Stimulated activated CD4-positive, alpha-beta T cell treated with anti-CD3 and anti-CD28 coated beads, Interleukin-4, amount 100 ng/mL, for 4 hours (primary cell): Measurements from ENCODE around the gene DDAH1.

ENCODE experiments used
- DNase-seq, 2 experiments: peaks; one replicate each; pipeline ENCODE4 v3.0.0-alpha.2; 2020

Gene DDAH1

DNA sequence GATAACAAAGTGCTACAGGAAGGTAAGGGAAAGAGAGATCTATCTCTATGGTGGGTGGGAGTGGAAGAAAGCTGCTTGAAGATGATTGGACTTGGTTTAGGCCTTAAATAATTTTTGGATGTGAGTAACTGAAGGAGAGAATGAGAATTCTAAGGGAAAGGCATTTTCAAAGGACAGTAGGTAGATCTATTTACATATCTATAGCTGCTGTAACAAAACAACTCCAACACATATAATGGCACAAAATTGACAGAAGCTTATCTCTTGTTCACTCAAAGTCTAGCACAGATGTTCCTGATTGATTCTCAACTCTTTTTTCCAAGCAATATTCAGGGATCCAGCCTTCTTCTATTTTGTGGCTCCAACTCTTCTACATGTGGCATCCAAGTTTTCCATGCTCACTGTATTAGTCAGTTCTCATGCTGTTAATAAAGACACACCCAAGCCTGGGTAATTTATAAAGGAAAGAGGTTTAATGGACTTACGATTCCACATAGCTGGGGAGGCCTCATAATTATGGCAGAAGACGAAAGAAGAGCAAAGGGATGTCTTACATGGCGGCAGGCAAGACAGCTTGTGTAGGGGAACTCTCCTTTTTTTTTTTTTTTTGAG, 3.1 kb upstream of the DDAH1 start:
- no peak for DNase-seq

DNA sequence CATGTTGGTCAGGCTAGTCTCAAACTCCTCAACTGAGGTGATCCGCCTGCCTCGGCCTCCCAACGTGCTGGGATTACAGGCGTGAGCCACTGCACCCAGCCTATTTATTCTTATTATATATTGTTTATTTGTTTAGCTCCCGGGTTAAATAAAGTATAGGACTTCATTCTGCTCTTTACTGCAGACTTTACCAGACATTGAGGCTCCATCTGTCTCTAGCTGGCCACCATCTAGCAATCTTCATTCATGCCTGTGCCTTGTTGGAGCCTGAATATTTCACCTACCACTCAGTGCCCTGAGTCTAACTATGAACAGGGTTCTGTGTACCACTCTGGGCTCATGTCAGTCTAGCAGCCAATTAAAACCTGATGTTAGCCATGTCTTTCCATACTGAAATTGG, 2.1 kb upstream of the DDAH1 start:
- no peak for DNase-seq

DNA sequence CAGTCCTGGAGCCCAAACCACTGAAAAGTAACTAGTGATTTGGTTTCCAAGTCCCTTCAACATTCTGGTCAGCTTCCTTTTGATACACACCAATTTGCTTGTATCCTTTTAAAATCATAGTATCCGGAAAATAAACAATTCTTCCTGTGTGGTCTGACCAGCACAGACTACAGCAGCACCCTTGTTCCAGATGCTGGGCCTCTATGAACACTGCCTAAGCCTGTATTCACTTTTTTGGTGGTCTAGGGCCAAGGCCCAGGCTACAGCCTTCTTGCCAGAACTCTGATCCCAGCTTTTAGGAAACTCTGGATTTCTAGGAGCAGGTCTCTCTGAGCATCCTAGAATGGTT, 801 bp upstream of the DDAH1 start:
- no peak for DNase-seq

DNA sequence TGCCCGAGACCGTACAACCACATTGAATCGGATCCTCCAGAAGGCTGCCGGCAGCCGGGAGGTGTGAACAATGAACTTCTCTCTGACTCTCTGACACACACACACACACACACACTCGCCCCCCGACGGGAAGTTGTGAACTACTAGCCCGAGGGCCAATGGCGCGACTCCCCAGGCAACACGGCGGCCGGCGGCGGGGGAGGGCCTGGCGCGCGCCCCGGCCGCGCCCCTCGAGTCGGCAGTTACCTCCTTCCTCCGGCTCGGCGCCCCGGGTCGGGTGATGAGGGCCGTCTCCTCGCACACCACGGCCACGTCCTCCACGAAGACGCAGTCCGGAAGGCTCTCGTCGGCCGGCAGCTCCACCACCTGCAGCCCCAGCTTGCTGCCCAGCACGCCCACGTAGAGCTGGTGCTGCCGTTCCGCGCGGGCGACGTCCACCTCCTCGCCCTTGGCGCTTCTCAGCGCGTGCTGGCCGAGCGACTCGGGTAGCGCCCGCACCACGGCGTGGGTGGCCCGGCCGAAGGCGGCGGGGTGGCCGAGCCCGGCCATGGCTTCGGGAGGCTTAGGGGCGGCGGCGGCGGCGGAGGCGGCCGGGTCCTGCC, 361 bp downstream of the DDAH1 start:
- peak; percentile 4 to 15 for DNase-seq

DNA sequence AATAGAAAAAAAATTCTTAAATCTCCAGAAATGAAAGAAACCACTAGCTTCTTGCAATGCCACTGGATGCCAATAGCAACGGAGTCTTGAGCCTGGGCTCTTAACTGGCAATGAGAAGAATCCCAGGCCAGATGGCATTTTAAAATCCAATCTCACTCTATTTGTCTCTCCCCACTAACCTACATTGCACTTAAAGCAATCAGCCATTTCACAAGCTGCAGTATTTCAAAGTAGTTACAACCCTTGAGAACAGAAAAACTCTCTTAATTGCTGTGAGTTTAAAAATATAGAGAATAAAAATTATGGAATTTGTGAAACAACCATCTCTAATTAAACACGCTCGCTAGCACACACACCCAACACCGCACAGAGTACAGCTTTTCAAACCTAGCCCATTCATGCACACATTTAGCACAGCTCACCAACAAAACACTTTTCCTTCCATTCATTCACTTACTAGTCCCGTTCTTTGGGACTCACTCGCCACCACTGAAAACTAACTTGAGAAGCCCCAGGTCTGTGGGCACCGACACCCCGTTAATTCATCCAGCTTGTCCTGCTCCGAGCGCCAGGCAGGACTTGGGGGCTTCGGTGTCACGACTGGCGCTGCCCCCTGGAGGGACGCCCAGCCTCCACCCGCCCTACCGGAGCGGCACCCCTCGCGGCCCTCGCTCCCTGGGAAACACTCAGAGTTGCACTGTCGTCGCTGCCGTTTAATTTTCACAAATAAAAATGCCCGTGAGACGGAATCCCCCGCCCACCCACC, 1.0 kb downstream of the DDAH1 start:
- no peak for DNase-seq

DNA sequence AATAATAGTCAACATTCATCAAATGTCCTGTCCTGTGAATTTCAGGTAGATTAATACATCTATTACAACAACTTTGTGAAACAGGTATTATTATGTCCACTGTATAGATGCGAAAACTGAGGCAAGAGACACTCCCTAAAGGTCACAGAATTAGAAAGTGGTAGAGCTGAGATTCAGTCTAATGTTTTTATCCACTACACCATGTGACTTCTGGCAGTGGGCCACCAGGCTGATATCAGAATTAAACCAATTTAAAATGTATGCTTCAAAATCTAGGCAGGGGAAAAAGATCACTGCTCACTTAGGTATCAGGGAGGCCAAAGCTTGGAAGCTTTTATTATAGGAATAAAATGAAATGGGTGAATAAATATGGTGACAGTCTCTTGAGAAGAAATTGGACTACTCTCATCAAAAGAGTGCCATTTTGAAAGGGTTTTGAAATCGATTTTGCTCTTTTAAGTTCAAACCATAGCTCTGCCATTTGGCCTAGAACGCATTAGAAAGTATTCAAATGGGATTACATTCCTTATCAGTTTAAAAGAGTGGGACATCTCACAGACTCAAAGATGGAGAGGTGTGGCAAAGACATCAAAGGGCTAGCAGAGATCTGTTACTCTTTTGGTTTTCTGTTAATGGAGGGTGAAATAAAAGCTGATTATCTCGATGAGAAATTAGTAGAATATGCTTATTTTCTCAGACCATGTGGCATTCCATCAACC, 1.9 kb downstream of the DDAH1 start:
- no peak for DNase-seq

DNA sequence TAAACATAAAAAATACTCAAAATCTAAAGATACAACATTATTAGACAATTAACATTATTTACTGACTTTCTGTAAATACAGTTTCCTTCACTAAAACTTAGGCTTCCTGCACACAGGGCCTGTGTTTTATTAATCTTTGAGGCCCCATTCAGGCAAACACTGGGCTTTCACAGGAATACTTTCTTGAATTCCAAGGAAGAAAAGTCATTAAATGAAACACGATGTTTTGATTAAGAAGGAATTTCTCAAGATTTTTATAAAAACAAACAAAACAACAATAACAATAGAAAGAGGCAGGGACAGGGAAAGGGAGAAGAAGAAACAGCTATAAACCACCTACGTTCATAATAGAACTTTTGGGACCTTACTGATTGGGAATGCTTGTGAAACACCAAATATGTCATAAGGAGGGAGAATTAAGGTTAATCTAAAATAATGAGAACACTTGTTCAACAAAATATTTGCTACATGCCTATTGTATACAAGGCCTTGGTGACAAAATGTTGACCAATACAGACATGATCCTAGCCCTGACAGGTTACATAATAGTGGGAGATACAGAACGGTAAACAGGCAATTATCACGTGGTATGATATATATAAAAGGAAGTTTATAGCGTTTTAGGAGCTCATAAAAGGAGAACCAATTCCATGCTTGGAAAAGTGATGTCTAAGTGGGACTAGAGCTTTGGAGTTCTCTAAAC, 3.6 kb downstream of the DDAH1 start:
- DNase-seq: no peak

DNA sequence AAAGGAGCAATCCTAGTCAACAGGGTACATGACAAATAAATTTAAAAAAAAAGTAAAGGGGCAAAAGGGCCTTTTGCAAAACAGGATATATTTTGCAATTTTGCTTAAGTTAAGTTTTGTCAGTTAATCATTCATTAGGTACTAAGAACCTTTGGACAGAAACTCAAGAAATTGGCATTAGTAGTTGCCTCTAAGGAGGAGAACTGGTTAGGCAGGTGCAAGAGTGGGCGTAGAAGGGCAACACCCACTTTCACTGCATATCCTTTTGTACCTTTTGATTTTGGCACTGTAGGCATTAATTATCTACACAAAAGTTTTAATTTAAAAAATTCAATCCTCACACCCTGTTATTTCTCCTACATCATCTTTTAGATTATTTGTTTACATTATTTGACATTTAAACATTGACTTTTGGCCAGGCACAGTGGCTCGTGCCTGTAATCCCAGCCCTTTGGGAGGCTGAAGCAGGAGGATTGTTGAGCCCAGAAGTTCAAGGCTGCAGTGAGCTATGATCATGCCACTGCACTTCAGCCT, 4.3 kb downstream of the DDAH1 start:
- DNase-seq: no peak

DNA sequence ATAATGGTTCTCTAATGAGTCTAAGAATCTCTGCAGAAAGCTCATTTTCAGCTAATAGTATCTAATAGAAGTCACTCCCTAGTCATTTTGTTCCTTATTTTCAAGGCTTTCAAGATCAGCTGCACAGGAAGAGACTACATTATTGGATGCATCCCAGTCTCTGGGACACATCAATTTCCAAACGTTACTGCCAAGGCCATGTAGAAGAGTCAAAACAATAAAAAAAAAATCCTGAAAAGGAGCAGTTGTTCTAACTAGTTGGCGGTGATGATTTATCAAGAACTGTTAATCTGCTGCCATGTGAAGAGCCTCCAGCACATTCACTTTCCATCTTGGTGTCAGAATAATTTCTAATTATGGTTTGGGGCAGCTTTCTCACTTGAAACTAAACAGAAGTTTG, 5.7 kb downstream of the DDAH1 start:
- DNase-seq: no peak

DNA sequence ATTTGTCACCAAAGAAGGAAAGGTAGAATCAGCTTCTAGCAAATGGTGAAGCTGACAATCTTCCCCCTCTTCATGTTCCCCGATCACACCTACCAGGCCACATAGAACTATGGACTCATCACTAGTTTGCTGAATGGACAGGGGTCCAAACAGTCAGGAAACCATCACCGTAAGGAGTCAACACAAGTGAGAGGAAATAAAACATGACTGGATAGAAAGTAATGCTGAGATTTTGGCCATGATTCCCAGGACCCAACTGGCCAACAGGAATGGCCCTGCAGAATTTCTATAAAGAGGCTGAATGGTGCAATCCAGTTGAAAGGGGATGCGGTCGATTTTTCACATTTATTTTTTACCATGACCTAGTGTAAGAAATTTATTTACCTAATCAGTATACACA, 10.7 kb downstream of the DDAH1 start:
- no peak for DNase-seq

DNA sequence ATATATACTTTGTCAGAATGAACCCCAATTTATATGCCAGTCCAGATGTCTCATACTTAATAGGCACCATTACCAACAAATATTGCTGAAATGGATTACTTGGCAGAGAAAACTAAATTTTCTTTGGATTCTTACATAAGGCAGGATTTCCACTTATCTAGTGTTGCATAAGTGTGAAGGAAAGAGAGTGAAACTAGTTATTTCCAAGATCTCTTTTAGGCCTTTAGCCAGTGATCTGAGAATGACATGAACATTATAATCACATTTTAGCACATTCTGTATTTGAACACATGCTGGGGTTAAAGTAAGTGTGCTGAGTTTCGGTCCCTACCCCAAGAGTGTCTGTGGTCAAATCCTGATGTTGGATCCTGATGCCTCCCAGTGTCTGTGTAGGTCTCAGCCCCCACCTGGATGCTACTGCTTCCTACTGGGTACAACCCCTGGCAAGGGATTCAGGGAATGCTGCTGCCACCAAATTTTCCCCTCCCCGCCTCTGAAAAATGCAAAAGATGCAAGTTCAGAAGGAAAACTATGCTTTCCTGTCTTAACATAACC, 11.2 kb downstream of the DDAH1 start:
- no peak for DNase-seq

DNA sequence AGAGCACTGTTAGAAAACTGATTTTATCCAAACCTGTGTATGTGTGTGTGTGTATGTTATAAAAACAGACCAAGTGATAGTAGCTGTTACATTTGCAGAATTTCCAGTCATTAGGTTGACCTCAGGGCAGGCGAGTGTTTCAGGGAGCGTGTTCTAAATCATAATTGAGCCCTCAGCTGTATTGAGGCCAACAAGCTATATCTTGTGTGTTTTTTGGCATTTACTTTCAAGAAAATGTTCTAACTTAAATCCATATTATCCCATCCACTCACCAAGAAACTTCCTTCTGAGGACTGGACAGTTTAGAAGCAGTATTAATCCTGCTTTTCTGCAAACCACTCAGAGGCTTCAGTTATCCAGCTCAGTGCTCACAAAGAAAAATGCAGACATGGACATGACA, 12.0 kb downstream of the DDAH1 start:
- no peak for DNase-seq

DNA sequence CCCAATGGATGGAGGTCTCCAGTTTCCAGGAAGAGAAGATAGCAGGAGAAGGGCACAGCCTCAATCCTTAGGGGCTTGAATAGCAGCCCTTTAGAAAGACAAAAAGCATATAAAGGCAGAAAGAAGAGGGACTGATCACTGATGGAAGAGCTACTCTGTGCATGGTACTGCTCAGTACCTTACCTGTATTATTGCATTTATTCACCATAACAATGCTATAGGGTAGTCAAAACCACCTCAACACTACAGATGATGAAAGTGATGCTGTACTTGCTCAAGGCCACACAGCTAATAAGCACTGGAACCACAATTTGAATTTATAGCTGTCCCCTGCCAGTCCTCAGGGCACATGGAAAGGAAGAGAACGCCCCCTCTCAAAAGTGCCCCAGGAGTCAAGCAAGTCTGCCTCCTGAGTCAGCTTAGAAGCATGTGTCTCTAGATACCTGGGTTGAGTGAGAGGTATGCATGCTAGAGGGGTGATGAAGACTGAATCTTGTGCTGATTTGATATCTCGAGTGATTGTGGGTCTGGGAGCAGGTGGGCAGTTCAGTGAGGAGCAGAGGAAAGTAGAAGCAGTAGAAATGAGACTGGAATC, 13.6 kb downstream of the DDAH1 start:
- no peak for DNase-seq

DNA sequence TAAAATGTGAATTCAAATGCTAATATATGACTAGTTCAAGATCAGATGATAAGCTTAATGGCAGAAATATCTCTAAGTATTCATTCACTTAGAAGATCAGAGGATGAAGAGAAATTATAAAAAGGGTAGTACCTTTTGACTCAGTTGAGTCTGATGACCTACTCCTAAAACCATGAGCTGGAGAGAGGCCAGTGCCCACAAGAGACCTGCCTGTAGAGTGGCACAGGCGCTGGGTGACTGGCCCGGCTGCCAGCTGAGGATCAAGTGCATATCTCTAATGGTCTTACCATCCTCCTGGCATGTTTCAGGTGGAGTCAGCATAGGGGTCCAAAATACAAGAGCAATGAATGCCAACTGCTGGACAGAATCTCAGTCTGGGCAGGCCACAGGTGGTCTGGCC, 14.1 kb downstream of the DDAH1 start:
- no peak for DNase-seq

DNA sequence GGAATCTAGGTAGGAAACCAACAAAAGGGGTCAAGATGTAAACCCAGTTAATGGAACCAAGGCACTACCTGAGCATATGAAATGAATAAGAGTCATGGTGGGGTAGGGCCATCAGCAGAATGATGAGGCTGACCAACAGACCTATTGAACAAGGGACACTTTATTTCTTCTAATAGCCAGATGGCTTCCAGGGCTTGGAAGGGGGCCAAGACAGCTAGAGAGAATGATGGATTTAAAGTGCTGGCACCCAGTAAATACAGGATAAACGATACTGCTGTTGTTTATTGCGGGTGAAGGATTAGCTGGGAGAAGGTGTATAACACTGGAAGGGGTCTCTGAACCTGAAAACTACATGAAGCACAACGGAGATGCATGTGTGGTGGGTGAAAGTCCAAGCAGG, 15.6 kb downstream of the DDAH1 start:
- DNase-seq: no peak

DNA sequence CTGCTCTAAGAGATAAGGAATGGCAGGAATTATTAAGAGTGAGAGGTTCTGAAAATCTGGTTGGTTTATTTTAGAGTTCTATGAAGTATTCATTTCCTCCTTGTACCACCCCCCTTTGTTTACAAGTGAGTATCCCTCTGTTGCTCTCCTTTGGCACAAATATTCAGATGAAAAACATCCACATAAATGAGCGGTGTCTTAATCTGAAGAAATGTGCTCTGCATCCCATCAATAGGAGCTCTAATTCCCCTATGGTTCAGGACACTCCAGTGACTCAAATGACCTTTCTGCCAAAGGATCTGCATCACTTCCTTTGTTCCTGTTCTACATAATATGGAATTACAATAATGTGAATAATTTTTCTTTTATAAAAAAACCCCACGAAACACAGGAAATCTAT, 16.6 kb downstream of the DDAH1 start:
- no peak for DNase-seq

DNA sequence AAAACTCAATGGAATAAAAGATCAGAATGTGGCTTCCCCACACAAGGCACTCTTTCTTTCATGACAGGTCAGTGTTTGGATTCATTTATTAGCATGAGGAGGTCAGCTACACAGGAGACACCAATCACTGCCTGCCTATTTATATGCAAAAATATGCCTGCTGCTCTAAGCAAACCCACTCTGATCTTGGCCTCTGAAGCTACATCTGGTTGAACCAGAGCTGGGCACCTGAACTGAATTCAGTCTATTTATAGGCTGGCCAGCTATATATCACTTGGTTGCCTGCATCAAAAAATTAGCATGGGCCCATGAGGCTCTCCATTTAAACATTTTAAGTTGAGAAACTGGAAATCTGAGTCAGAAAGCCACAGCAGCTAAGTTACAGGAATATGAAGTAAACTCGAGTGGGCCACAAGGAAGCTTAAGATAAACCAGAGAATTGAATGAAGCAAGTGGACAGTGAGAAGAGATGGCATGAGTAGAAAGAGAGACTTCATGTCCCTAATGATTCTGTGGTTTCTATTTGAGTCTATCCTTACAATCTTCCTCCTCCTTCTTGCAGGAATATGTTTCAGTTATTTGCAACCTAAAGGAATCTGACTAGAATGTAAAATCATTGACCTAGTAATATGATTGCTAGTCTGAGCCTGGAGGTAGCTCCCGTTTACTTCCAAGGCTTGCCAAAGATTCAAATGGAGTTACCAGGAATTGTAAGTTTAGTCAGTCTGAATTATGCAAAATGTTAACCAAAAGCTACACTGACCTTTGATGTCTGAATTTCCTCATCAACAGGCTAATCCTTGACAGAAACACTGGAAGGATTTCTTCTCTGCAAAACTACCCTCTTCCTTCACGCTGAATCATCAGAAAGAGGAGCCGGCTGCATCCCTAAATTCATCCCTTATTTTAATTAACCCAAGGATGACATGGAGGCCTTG, 17.7 kb downstream of the DDAH1 start:
- no peak for DNase-seq

DNA sequence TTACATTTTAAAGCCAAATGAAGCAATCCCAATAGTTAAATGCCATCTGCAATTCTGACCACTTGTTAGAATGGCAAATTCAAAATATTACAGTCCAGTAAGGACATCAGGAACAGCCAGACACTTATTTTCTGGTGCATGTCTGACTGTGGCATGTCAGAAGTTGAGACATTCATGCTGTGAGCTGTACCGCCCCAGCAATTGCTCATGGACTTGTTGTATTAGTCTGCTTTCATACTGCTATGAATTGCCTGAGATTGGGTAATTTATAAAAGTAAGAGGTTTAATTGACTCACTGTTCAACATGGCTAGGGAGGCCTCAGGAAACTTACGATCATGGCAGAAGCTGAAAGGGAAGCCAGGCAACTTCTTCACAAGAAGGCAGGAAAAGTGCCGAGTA, 19.1 kb downstream of the DDAH1 start:
- no peak for DNase-seq

DNA sequence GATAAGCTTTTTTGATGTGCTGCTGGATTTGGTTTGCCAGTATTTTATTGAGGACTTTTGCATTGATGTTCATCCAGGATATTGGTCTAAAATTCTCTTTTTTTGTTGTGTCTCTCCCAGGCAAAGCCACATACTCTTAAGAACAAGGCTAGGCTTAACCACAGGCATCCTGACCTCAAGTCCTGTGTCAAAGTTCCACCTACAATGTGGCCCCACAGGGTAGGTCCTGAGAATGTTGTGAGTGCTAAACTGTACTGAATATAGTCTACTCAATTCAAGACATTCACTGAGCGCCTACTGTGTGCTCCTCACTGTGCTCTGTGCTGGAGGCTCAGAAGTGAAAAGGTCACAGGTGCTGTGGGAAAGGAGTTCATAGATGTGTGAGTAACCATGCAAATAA, 20.6 kb downstream of the DDAH1 start:
- no peak for DNase-seq

DNA sequence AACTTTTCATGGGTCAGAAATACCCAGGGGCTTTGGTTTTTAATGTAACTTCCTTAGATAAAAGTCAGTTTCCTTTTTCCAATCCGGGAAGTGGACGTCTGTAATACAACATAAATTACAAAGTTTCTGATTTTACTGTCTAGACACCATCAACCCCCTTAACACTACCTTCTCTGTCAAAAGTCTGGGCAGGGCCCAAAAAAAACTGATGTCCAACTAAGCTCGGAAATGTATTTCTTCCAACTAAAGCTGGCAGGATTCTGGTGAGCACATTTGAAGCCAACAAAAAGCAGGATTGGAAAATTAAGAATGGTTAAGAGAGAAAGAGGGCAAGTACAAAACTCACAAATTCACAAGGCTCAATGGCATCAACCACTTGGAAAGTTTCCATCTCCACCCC, 24.3 kb downstream of the DDAH1 start:
- no peak for DNase-seq

DNA sequence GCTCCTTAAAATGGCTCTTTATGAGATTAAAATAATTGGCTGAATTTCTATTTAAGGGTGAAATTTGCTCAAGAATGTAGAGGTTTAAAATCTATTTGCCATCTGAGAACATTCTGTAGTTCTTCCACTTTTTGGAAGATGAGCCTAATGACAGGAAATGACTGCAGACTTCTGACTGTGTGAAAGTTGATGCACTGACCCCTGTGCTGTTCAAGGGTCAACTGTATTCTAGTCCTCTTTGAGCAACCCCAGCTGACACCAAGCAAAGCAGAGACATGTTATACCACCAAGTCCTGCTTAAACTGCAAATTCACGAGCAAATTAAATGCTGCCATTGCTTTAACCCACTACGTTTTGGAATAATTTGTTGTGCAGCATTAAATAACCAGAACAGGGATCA, 26.6 kb downstream of the DDAH1 start:
- no peak for DNase-seq
